ENCODE measurements around the gene PLA1A.

The PLA1A gene

DNA sequence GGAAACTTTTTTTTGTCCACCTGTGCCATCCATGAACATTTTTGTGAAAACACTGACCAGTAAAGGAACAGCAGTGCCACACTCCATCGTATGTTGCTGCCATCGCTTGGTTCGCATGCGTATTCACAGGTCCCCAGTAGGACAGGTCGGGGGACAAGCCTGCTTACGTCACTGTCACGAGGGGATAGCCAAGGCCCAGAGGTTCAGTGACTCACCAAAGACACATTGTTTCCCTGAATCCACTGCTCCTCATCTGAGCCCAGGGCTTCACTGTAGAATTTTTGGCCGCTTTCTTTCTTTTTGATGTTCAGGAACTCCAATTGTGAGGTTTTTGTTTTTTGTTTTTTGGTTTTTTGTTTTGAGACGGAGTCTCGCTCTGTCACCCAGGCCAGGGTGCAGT lies 12.5 kb upstream of the PLA1A start:
- Histone ChIP-seq H3K4me1 (ENCODE audit: insufficient read depth, low read length, poor library complexity, severe bottlenecking) (no peaks in the 10 kb centered on the region), H3F3A (ENCODE audit: low read depth) (no peaks in the 10 kb centered on the region), H3K4me2 (ENCODE audit: low read depth, low read length, poor library complexity, severe bottlenecking) (no peak overlapping the region), H3K9me2 (replicated peaks; ENCODE audit: low read depth, low read length) (no peaks in the 10 kb centered on the region), H2AFZ (ENCODE audit: low read length) (no peak overlapping the region), H3K27me3 (ENCODE audit: insufficient read depth, low read length, poor library complexity, severe bottlenecking) (peaks cover 3% of the 10 kb centered on the region), H3K79me2 (ENCODE audit: insufficient read depth, low read length) (no peaks in the 10 kb centered on the region), H3K9ac (ENCODE audit: low read depth, low read length, poor library complexity, severe bottlenecking) (no peak overlapping the region), H3K4me3 (ENCODE audit: low read length, poor library complexity, severe bottlenecking) (no peak overlapping the region), H3K9me3 (ENCODE audit: insufficient read depth, low read depth, low read length) (no peaks in the 10 kb centered on the region), H3K36me3 (ENCODE audit: insufficient read depth, low read length) (no peaks in the 10 kb centered on the region), H4K20me1 (ENCODE audit: insufficient read depth, low read length, poor library complexity, severe bottlenecking) (no peaks in the 10 kb centered on the region)
- no peak for TF ChIP-seq EZH2phosphoT487 (IDR thresholded peaks at IDR 0.05; ENCODE audit: borderline replicate concordance)
- TF ChIP-seq CTCF (conservative IDR thresholded peaks at IDR 0.05; ENCODE audit: low read length) = no peak

DNA sequence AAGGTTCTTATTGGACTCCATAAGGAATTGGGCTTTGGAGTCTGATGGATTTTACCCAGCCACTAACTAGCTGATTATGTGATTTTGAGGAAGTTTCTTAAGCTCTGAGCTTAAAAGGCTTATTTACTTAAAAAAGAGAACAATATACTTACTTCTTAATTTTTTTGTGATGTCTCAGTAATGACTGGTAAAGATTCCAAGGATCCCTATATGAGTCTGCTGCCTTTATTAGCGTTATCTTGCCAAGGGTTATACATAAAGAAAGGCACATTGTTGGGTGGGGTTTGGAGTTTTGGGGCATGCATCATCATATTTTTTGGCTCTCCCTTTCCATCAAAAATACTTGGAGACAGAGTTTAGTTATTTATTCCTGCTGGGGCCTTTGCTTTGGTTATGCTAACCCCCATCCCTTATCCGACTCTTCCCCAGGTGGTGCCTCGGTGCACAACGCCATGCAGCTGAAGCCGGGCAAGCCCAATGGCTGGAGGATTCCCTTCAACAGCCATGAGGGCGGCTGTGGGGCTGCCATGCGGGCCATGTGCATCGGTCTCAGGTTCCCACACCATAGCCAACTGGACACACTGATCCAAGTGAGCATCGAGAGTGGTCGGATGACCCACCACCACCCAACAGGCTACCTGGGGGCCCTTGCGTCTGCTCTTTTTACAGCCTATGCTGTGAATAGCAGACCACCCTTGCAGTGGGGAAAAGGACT lies 11.7 kb upstream of the PLA1A start:
- no peak overlapping the region for H2AFZ ChIP-seq (ENCODE audit: low read length)
- no peaks in the 10 kb centered on the region for H3F3A ChIP-seq (ENCODE audit: low read depth)
- H3K4me2 ChIP-seq (ENCODE audit: low read depth, low read length, poor library complexity, severe bottlenecking) = no peak overlapping the region
- no peaks in the 10 kb centered on the region for H3K9me2 ChIP-seq (replicated peaks; ENCODE audit: low read depth, low read length)
- H3K4me1 ChIP-seq (ENCODE audit: insufficient read depth, low read length, poor library complexity, severe bottlenecking) = no peaks in the 10 kb centered on the region
- H3K79me2 ChIP-seq (ENCODE audit: insufficient read depth, low read length) = no peaks in the 10 kb centered on the region
- no peaks in the 10 kb centered on the region for H3K36me3 ChIP-seq (ENCODE audit: insufficient read depth, low read length)
- no peak for TF ChIP-seq CTCF (conservative IDR thresholded peaks at IDR 0.05; ENCODE audit: low read length)
- no peak for TF ChIP-seq EZH2phosphoT487 (IDR thresholded peaks at IDR 0.05; ENCODE audit: borderline replicate concordance)
- no peaks in the 10 kb centered on the region for H3K9me3 ChIP-seq (ENCODE audit: insufficient read depth, low read depth, low read length)
- H3K9ac ChIP-seq (ENCODE audit: low read depth, low read length, poor library complexity, severe bottlenecking) = no peak overlapping the region
- H3K27me3 ChIP-seq (ENCODE audit: insufficient read depth, low read length, poor library complexity, severe bottlenecking) = peaks cover 8% of the 10 kb centered on the region
- no peaks in the 10 kb centered on the region for H4K20me1 ChIP-seq (ENCODE audit: insufficient read depth, low read length, poor library complexity, severe bottlenecking)
- H3K4me3 ChIP-seq (ENCODE audit: low read length, poor library complexity, severe bottlenecking) = no peak overlapping the region

DNA sequence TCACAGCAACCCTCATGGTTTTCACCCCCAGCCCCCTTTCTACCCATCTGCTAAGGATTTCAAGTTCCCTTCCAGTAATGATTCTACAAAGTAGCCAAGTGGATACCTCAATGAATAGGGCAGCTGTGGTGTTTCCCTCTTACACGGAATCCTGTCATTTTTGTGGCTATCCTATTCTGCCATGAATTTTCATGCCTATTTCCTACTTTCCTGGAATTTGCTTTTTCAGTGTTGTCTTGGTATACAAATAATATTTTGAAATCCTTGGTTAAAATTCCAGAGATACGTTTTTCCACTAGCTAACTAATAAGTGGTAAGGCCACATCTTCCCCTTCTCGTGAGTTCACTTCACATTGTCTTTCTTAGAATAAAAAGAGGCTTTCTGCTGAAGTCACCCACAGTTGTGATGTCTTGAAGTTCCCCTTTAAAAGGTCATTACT lies 10.9 kb upstream of the PLA1A start:
- Histone ChIP-seq H3K9me3 (ENCODE audit: insufficient read depth, low read depth, low read length) (no peaks in the 10 kb centered on the region), H3K79me2 (ENCODE audit: insufficient read depth, low read length) (no peaks in the 10 kb centered on the region), H3F3A (ENCODE audit: low read depth) (no peaks in the 10 kb centered on the region), H3K36me3 (ENCODE audit: insufficient read depth, low read length) (no peaks in the 10 kb centered on the region), H3K4me3 (ENCODE audit: low read length, poor library complexity, severe bottlenecking) (no peak overlapping the region), H3K27me3 (ENCODE audit: insufficient read depth, low read length, poor library complexity, severe bottlenecking) (peaks cover 8% of the 10 kb centered on the region), H4K20me1 (ENCODE audit: insufficient read depth, low read length, poor library complexity, severe bottlenecking) (no peaks in the 10 kb centered on the region), H3K4me2 (ENCODE audit: low read depth, low read length, poor library complexity, severe bottlenecking) (no peak overlapping the region), H3K4me1 (ENCODE audit: insufficient read depth, low read length, poor library complexity, severe bottlenecking) (no peaks in the 10 kb centered on the region), H3K9ac (ENCODE audit: low read depth, low read length, poor library complexity, severe bottlenecking) (no peak overlapping the region), H3K9me2 (replicated peaks; ENCODE audit: low read depth, low read length) (no peaks in the 10 kb centered on the region), H2AFZ (ENCODE audit: low read length) (no peak overlapping the region)
- no peak for TF ChIP-seq CTCF (conservative IDR thresholded peaks at IDR 0.05; ENCODE audit: low read length)
- no peak for TF ChIP-seq EZH2phosphoT487 (IDR thresholded peaks at IDR 0.05; ENCODE audit: borderline replicate concordance)

Data from Loucy (cell line).